K562 (cell line): Measurements from ENCODE around the gene CUL9. TPM values are rescaled to one million over a fixed set of nuclear protein-coding genes. Genes with fewer than 3 reads are reported as not detected.
A peak's percentile ranks its signal among the peaks of the same experiment; 100 is the strongest.

ENCODE experiments used
- CUX1 ChIP-seq: fragments of 200-800 bp; sonication (Bioruptor generic); IDR thresholded peaks from 2 replicates; pipeline ENCODE4 v1.6.1; 2016; ENCODE audit warnings: missing genetic modification characterization, missing compliant biosample characterization
- E4F1 ChIP-seq: fragments of 250-450 bp; sonication (Bioruptor Pico); IDR thresholded peaks from 2 replicates; pipeline ENCODE4 v1.5.0; 2021; ENCODE audit warnings: mild to moderate bottlenecking, borderline replicate concordance
- EGR1 ChIP-seq: fragments of 450-650 bp; conservative IDR thresholded peaks from 2 replicates; pipeline ENCODE4 v1.6.1; 2017; ENCODE audit warnings: mild to moderate bottlenecking
- HDAC2 ChIP-seq: fragments of 450-650 bp; IDR thresholded peaks from 2 replicates; pipeline ENCODE4 v1.6.1; 2016; ENCODE audit warnings: mild to moderate bottlenecking
- IRF1 ChIP-seq: sonication (generic); formaldehyde crosslinking; IDR thresholded peaks from 2 replicates; pipeline ENCODE4 v1.8.0; 2022; ENCODE audit warnings: missing genetic modification reagents, mild to moderate bottlenecking, borderline replicate concordance
- LCOR ChIP-seq: sonication (generic); formaldehyde crosslinking; IDR thresholded peaks from 2 replicates; pipeline ENCODE4 v1.8.0; 2022; ENCODE audit warnings: mild to moderate bottlenecking, missing genetic modification reagents
- MED1 ChIP-seq: sonication (generic); formaldehyde crosslinking; IDR thresholded peaks from 2 replicates; pipeline ENCODE4 v1.8.1; 2023; ENCODE audit warnings: missing genetic modification reagents, borderline replicate concordance
- PTBP1 ChIP-seq: fragments of 200-400 bp; formaldehyde crosslinking; IDR thresholded peaks from 2 replicates; pipeline ENCODE4 v1.6.1; 2017; ENCODE audit warnings: low read depth, low read length
- RAD51 ChIP-seq: fragments of 450-650 bp; IDR thresholded peaks from 2 replicates; pipeline ENCODE4 v1.7.1; 2016; ENCODE audit warnings: low read depth, mild to moderate bottlenecking, borderline replicate concordance
- RBM15 ChIP-seq: fragments of 200-400 bp; formaldehyde crosslinking; IDR thresholded peaks from 2 replicates; pipeline ENCODE4 v1.6.1; 2018; ENCODE audit warnings: mild to moderate bottlenecking, low read length, moderate library complexity; ENCODE audit not compliant: insufficient read depth
- STAT5B ChIP-seq: fragments of 250-450 bp; sonication (Bioruptor Pico); IDR thresholded peaks from 2 replicates; pipeline ENCODE4 v1.8.0; 2021; ENCODE audit warnings: mild to moderate bottlenecking, inconsistent platforms
- TFAM ChIP-seq: fragments of 250-450 bp; sonication (Bioruptor Pico); conservative IDR thresholded peaks from 2 replicates; pipeline ENCODE4 v1.5.0; 2021; ENCODE audit warnings: mild to moderate bottlenecking, moderate library complexity
- ZNF184 ChIP-seq: sonication (generic); formaldehyde crosslinking; IDR thresholded peaks from 2 replicates; pipeline ENCODE4 v1.5.0; 2020; ENCODE audit warnings: missing genetic modification reagents
- ZNF212 ChIP-seq: fragments of 450-650 bp; formaldehyde crosslinking; IDR thresholded peaks from 2 replicates; pipeline ENCODE4 v1.4.0; 2020; ENCODE audit warnings: mild to moderate bottlenecking
- ZNF639 ChIP-seq, 2 experiments: fragments of 200-800 bp in 1 of 2; sonication (Bioruptor generic) in 1 of 2; sonication (generic) in 1 of 2; formaldehyde crosslinking in 1 of 2; IDR thresholded peaks in 1 of 2; conservative IDR thresholded peaks in 1 of 2; 2 replicates each; pipeline versions ENCODE4 v1.5.0 to v1.6.1; 2016 to 2020; ENCODE audit warnings: missing compliant biosample characterization in 1 of 2, missing genetic modification characterization in 1 of 2, missing genetic modification reagents in 1 of 2
- ZNF668 ChIP-seq: fragments of 250-450 bp; sonication (Bioruptor Pico); IDR thresholded peaks from 2 replicates; pipeline ENCODE4 v1.8.0; 2022; ENCODE audit warnings: mild to moderate bottlenecking, inconsistent platforms
- ZNF79 ChIP-seq: fragments of 250-450 bp; sonication (Bioruptor Pico); IDR thresholded peaks from 2 replicates; pipeline ENCODE4 v1.4.0; 2020; ENCODE audit warnings: low read depth, mild to moderate bottlenecking, moderate library complexity
- polyA plus RNA-seq, 8 experiments: library from polyadenylated mRNA; depleted of rRNA in 4 of 8; stranded (reverse) in 5 of 8; unstranded in 3 of 8; fragments of >200 nt; fragmentation: Nextera tagmentation in 2 of 8; fragmentation: Illumina TruSeq in 1 of 8; extraction: Ambion mirVana in 2 of 8; extraction: Trizol in 1 of 8; gene quantifications; 2 replicates each; pipeline versions ENCODE4 v1.2.1 to v1.2.3, GENCODE V29; 2011 to 2014; ENCODE audit warnings: inconsistent platforms in 1 of 8, missing spikeins in 1 of 8
- total RNA-seq, 7 experiments: library from RNA; depleted of rRNA in 6 of 7; stranded (reverse); fragments of >200 nt in 6 of 7; fragmentation: Illumina TruSeq in 2 of 7; extraction: Trizol in 2 of 7; gene quantifications; 2 replicates each; pipeline versions ENCODE4 v1.2.1 to v1.2.3, GENCODE V29; 2011 to 2021; ENCODE audit warnings: low replicate concordance in 1 of 7

The CUL9 gene
- total and polyA plus RNA-seq, 9 of the 15 experiments (the other 6 are each of a cell fraction or from before 2014, with no cell fraction given) = 0.50 to 20.7 (median 6.6) TPM

- TF ChIP-seq E4F1 (CRISPR knock-in tag) (no peak), RBM15 (no peak), TFAM (CRISPR knock-in tag) (no peak), HDAC2 (no peak), ZNF79 (CRISPR knock-in tag) (no peak), STAT5B (CRISPR knock-in tag) (no peak), ZNF212 (CRISPR knock-in tag) (no peak), MED1 (CRISPR knock-in tag) (no peak), ZNF184 (CRISPR knock-in tag) (no peak), EGR1 (peak; percentile 61), RAD51 (no peak), ZNF668 (CRISPR knock-in tag) (0 out of 2 replicates have a peak, but pooled peaks have one; percentile 54), LCOR (CRISPR knock-in tag) (peak; percentile 64; the same call in 1 of the 2 replicates), PTBP1 (no peak), ZNF639 (CRISPR knock-in tag; conservative IDR thresholded peaks at IDR 0.05 in 1 of 2, IDR thresholded peaks at IDR 0.05 in 1 of 2) (no peak), CUX1 (CRISPR knock-in tag) (no peak), IRF1 (CRISPR knock-in tag) (no peak)
These were observed 7.5 kb upstream of the CUL9 start (continued) for GRCh38 chr6:43174263-43175112.
